Panc1 (cell line): ENCODE results near the gene TNNT3.

Experiments used
- POLR2AphosphoS5 ChIP-seq: IDR thresholded peaks from 2 replicates; pipeline ENCODE4 v1.6.1; 2012; ENCODE audit warnings: mild to moderate bottlenecking, low read depth, low read length, moderate library complexity
- SIN3A ChIP-seq: IDR thresholded peaks from 2 replicates; pipeline ENCODE4 v1.6.1; 2012; ENCODE audit warnings: low read depth, mild to moderate bottlenecking, low read length, moderate library complexity, borderline replicate concordance; ENCODE audit not compliant: insufficient read depth
- TCF7L2 ChIP-seq: IDR thresholded peaks from 2 replicates; pipeline ENCODE4 v1.6.1; 2011; ENCODE audit warnings: mild to moderate bottlenecking, low read depth, low read length, inconsistent platforms
- TF ChIP-seq, protein P1 (sequence below): fragments of 450-650 bp; IDR thresholded peaks from 2 replicates; pipeline ENCODE4 v1.5.1; 2017; ENCODE audit warnings: mild to moderate bottlenecking
- TF ChIP-seq, protein P2 (sequence below), 2 experiments: IDR thresholded peaks; 2 replicates each; pipeline ENCODE4 v1.6.1; 2011 to 2012; ENCODE audit warnings: low read depth in 2 of 2, control low read depth in 1 of 2, low read length in 1 of 2, mild to moderate bottlenecking in 1 of 2, moderate library complexity in 1 of 2; ENCODE audit not compliant: insufficient read depth in 1 of 2

- TF ChIP-seq, protein P1, sequence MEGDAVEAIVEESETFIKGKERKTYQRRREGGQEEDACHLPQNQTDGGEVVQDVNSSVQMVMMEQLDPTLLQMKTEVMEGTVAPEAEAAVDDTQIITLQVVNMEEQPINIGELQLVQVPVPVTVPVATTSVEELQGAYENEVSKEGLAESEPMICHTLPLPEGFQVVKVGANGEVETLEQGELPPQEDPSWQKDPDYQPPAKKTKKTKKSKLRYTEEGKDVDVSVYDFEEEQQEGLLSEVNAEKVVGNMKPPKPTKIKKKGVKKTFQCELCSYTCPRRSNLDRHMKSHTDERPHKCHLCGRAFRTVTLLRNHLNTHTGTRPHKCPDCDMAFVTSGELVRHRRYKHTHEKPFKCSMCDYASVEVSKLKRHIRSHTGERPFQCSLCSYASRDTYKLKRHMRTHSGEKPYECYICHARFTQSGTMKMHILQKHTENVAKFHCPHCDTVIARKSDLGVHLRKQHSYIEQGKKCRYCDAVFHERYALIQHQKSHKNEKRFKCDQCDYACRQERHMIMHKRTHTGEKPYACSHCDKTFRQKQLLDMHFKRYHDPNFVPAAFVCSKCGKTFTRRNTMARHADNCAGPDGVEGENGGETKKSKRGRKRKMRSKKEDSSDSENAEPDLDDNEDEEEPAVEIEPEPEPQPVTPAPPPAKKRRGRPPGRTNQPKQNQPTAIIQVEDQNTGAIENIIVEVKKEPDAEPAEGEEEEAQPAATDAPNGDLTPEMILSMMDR, result no peak
- TF ChIP-seq POLR2AphosphoS5 (no peak), SIN3A (no peak), TCF7L2 (no peak)
- TF ChIP-seq, protein P2, sequence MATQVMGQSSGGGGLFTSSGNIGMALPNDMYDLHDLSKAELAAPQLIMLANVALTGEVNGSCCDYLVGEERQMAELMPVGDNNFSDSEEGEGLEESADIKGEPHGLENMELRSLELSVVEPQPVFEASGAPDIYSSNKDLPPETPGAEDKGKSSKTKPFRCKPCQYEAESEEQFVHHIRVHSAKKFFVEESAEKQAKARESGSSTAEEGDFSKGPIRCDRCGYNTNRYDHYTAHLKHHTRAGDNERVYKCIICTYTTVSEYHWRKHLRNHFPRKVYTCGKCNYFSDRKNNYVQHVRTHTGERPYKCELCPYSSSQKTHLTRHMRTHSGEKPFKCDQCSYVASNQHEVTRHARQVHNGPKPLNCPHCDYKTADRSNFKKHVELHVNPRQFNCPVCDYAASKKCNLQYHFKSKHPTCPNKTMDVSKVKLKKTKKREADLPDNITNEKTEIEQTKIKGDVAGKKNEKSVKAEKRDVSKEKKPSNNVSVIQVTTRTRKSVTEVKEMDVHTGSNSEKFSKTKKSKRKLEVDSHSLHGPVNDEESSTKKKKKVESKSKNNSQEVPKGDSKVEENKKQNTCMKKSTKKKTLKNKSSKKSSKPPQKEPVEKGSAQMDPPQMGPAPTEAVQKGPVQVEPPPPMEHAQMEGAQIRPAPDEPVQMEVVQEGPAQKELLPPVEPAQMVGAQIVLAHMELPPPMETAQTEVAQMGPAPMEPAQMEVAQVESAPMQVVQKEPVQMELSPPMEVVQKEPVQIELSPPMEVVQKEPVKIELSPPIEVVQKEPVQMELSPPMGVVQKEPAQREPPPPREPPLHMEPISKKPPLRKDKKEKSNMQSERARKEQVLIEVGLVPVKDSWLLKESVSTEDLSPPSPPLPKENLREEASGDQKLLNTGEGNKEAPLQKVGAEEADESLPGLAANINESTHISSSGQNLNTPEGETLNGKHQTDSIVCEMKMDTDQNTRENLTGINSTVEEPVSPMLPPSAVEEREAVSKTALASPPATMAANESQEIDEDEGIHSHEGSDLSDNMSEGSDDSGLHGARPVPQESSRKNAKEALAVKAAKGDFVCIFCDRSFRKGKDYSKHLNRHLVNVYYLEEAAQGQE (IDR thresholded peaks at IDR 0.05; ENCODE audit: insufficient read depth in 1 of 2, low read depth in 2 of 2, low read length in 1 of 2), result no peak
These were observed 25.7 kb upstream of the TNNT3 start for GRCh38 chr11:1893581-1894359.
